Keratinocyte (primary cell): ENCODE results near the gene ZNF521. TPM values are rescaled to one million over a fixed set of nuclear protein-coding genes. Genes with fewer than 3 reads are reported as not detected.

Source experiments
- DNase-seq: peaks from one replicate; pipeline ENCODE4 v3.0.0-alpha.2; 2011; ENCODE audit warnings: low read depth, missing footprints, low spot score
- FAIRE-seq: peaks from 2 replicates; lab custom pipeline; 2011; peaks lifted over from hg19 to GRCh38; lab: Jason Lieb, UNC
- H2AFZ ChIP-seq: 2 replicates; pipeline ENCODE4 v1.6.0; 2012; ENCODE audit warnings: low read length, control low read depth, inconsistent platforms; ENCODE audit not compliant: control insufficient read depth
- H3K27ac ChIP-seq: 2 replicates; pipeline ENCODE4 v1.5.1; 2011; ENCODE audit warnings: low read length; ENCODE audit not compliant: control insufficient read depth, insufficient read depth
- H3K27me3 ChIP-seq: 3 replicates; pipeline ENCODE4 v1.6.0; 2011; ENCODE audit warnings: low read length; ENCODE audit not compliant: control insufficient read depth, insufficient read depth; ENCODE audit errors: extremely low read depth
- H3K36me3 ChIP-seq, 2 experiments: 2 replicates in 1 of 2; 3 replicates in 1 of 2; pipeline ENCODE4 v1.5.1; 2011; ENCODE audit warnings: low read length in 2 of 2, mild to moderate bottlenecking in 1 of 2; ENCODE audit not compliant: control insufficient read depth in 2 of 2, insufficient read depth in 2 of 2; ENCODE audit errors: extremely low read depth in 1 of 2
- H3K4me1 ChIP-seq: 3 replicates; pipeline ENCODE4 v1.5.1; 2011; ENCODE audit warnings: low read length; ENCODE audit not compliant: control insufficient read depth, insufficient read depth; ENCODE audit errors: extremely low read depth
- H3K4me2 ChIP-seq: 3 replicates; pipeline ENCODE4 v1.6.0; 2011; ENCODE audit warnings: low read depth, low read length; ENCODE audit not compliant: control insufficient read depth, insufficient read depth; ENCODE audit errors: extremely low read depth
- H3K4me3 ChIP-seq, 3 experiments: fragments of 200-600 bp in 1 of 3; sonication (generic) in 1 of 3; 2 replicates in 2 of 3; 3 replicates in 1 of 3; pipeline ENCODE4 v1.5.1; 2011 to 2016; ENCODE audit warnings: low read length in 3 of 3, mild to moderate bottlenecking in 3 of 3, control low read depth in 2 of 3, inconsistent platforms in 1 of 3, low read depth in 1 of 3, mixed read lengths in 1 of 3, mixed run types in 1 of 3, moderate library complexity in 1 of 3; ENCODE audit not compliant: control insufficient read depth in 2 of 3, insufficient read depth in 2 of 3; ENCODE audit errors: extremely low read depth in 1 of 3
- H3K79me2 ChIP-seq: 2 replicates; pipeline ENCODE4 v1.6.0; 2012; ENCODE audit warnings: low read length; ENCODE audit not compliant: control insufficient read depth, insufficient read depth
- H3K9ac ChIP-seq: 3 replicates; pipeline ENCODE4 v1.6.0; 2011; ENCODE audit warnings: low read length; ENCODE audit not compliant: control insufficient read depth, insufficient read depth; ENCODE audit errors: extremely low read depth
- H3K9me1 ChIP-seq: 3 replicates; pipeline ENCODE4 v1.6.0; 2011; ENCODE audit warnings: low read length; ENCODE audit not compliant: control insufficient read depth, insufficient read depth; ENCODE audit errors: extremely low read depth
- H3K9me3 ChIP-seq: 2 replicates; pipeline ENCODE4 v1.5.1; 2012; ENCODE audit warnings: low read depth, low read length; ENCODE audit not compliant: control insufficient read depth
- H4K20me1 ChIP-seq: 3 replicates; pipeline ENCODE4 v1.6.0; 2011; ENCODE audit warnings: low read length; ENCODE audit not compliant: control insufficient read depth, insufficient read depth; ENCODE audit errors: extremely low read depth
- EZH2 ChIP-seq: IDR thresholded peaks from one replicate; pipeline ENCODE4 v1.6.1; 2012; ENCODE audit warnings: inconsistent platforms, mild to moderate bottlenecking, low read length, moderate library complexity
- dilution Hi-C: fragments of 300-500 bp; cut with MboI; formaldehyde crosslinking; loops from one replicate; pipeline ENCODE4 v1.7.0; 2020; ENCODE audit warnings: low sequenced_read_pairs; ENCODE audit not compliant: extremely low pct_ligation_motif_present
- polyA plus RNA-seq, 5 experiments: library from polyadenylated mRNA; depleted of rRNA in 3 of 5; stranded (reverse) in 3 of 5; stranded (forward) in 1 of 5; unstranded in 1 of 5; fragments of >200 nt; gene quantifications; 1 replicate in 1 of 5; 2 replicates in 3 of 5; 3 replicates in 1 of 5; pipeline versions ENCODE4 v1.2.1 to v1.2.3, GENCODE V29; 2011 to 2012; ENCODE audit warnings: missing spikeins in 2 of 5, low read depth in 1 of 5, low replicate concordance in 1 of 5
- TF ChIP-seq, protein P1 (sequence below), 3 experiments: IDR thresholded peaks in 1 of 3; conservative IDR thresholded peaks in 1 of 3; optimal IDR thresholded peaks in 1 of 3; 2 replicates in 2 of 3; 3 replicates in 1 of 3; pipeline versions ENCODE3 to v1.5.1; 2011; ENCODE audit warnings: low read length in 3 of 3, mild to moderate bottlenecking in 3 of 3, moderate library complexity in 2 of 3, control low read depth in 1 of 3, inconsistent platforms in 1 of 3; ENCODE audit not compliant: insufficient read depth in 2 of 3; ENCODE audit errors: extremely low read depth in 1 of 3

Gene ZNF521
- polyA plus RNA-seq, 1 donor (not counting 4 experiments of a cell fraction or from before 2014, with no cell fraction given), result 0.07 TPM

DNA sequence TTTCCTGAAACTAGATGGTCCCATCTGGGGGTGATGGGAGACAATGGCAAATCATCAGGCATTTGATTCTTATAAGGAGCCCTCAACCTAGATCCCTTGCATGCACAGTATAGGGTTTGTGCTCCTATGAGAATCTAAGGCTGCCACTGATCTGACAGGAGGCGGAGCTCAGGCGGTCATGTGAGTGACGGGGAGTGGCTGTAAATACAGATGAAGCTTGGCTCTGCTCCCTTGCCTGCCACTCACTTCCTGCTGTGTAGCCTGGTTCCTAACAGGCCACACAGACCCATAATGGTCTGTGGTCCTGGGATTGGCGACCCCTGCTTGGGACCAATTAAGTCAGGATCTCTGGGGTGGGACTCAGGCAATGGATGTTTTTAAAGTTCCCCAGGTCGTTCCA lies 293.4 kb downstream of the ZNF521 start:
- Histone ChIP-seq H3K36me3 (no peaks in the 10 kb centered on the region), H4K20me1 (no peaks in the 10 kb centered on the region), H3K27ac (no peak overlapping the region), H3K9ac (no peak overlapping the region), H3K4me2 (no peak overlapping the region), H3K9me1 (no peaks in the 10 kb centered on the region), H3K9me3 (no peaks in the 10 kb centered on the region), H3K4me3 (no peak overlapping the region), H3K79me2 (no peaks in the 10 kb centered on the region), H2AFZ (no peak overlapping the region), H3K27me3 (no peaks in the 10 kb centered on the region), H3K4me1 (peaks cover 7% of the 10 kb centered on the region)
- DNase-seq, result no peak
- TF ChIP-seq EZH2, result no peak
- TF ChIP-seq, protein P1, sequence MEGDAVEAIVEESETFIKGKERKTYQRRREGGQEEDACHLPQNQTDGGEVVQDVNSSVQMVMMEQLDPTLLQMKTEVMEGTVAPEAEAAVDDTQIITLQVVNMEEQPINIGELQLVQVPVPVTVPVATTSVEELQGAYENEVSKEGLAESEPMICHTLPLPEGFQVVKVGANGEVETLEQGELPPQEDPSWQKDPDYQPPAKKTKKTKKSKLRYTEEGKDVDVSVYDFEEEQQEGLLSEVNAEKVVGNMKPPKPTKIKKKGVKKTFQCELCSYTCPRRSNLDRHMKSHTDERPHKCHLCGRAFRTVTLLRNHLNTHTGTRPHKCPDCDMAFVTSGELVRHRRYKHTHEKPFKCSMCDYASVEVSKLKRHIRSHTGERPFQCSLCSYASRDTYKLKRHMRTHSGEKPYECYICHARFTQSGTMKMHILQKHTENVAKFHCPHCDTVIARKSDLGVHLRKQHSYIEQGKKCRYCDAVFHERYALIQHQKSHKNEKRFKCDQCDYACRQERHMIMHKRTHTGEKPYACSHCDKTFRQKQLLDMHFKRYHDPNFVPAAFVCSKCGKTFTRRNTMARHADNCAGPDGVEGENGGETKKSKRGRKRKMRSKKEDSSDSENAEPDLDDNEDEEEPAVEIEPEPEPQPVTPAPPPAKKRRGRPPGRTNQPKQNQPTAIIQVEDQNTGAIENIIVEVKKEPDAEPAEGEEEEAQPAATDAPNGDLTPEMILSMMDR (optimal IDR thresholded peaks at IDR 0.05 in 1 of 3, IDR thresholded peaks at IDR 0.05 in 1 of 3, conservative IDR thresholded peaks at IDR 0.05 in 1 of 3; ENCODE audit: extremely low read depth in 1 of 3, insufficient read depth in 2 of 3, low read length in 3 of 3), result no peak
- no peak for FAIRE-seq
- dilution Hi-C loops, result no loop called here

GRCh38 chr18:25057491-25058050 lies 294.4 kb downstream of the ZNF521 start:
- Histone ChIP-seq H3K36me3 (no peaks in the 10 kb centered on the region), H3K4me1 (peaks cover 7% of the 10 kb centered on the region), H3K79me2 (no peaks in the 10 kb centered on the region), H3K9ac (no peak overlapping the region), H3K27ac (no peak overlapping the region), H2AFZ (no peak overlapping the region), H3K4me3 (no peak overlapping the region), H3K9me3 (no peaks in the 10 kb centered on the region), H3K27me3 (no peaks in the 10 kb centered on the region), H3K9me1 (no peaks in the 10 kb centered on the region), H4K20me1 (no peaks in the 10 kb centered on the region), H3K4me2 (no peak overlapping the region)
- no peak for TF ChIP-seq EZH2
- TF ChIP-seq, protein P1 (optimal IDR thresholded peaks at IDR 0.05 in 1 of 3, IDR thresholded peaks at IDR 0.05 in 1 of 3, conservative IDR thresholded peaks at IDR 0.05 in 1 of 3; ENCODE audit: extremely low read depth in 1 of 3, insufficient read depth in 2 of 3, low read length in 3 of 3), result no peak
- DNase-seq, result no peak
- dilution Hi-C loops, result no loop called here
- no peak for FAIRE-seq
